Measurements from ENCODE around the gene MRFAP1.

MRFAP1 gene

DNA sequence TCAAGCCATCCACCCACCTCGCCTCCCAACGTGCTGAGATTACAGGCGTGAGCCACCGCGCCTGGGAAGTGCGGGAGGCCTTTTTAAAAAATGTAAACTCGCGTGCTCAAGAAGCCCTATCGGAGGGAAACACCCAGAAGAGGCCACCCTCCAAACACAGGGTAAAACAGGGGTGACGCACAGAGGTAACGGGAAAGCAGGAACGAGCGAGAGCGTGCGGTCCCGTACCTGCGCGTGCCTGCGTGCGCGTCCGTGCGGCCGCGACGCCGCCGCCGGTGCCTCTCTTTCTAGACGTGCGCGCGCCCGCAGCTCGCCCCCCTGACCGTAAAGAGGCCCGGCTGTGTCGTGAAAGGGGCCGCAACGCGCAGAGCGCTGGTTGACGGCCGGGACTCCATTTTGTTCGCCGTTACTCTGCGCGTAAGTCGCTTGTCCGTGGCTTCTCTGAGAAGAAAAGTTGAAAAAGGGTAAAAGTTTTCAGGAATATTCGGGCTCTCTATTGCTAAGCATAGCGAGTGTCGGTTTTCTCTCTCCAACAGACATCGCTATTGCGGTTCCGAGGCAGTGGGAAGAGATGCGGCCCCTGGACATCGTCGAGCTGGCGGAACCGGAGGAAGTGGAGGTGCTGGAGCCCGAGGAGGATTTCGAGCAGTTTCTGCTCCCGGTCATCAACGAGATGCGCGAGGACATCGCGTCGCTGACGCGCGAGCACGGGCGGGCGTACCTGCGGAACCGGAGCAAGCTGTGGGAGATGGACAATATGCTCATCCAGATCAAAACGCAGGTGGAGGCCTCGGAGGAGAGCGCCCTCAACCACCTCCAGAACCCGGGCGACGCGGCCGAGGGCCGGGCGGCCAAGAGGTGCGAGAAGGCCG, at the start of gene MRFAP1:
Gene MRFAP1 (plus strand): TSS at position 394 of the 872 bp plus-strand sequence. CDS start 178 bp downstream, at position 572.
- DNase-seq, result peak; percentile 75

GRCh38 chr4:6591313-6591712, 49.2 kb upstream of the MRFAP1 start:
- DNase-seq, result no peak

GRCh38 chr4:6591781-6592180, 48.7 kb upstream of the MRFAP1 start:
- DNase-seq, result no peak

- DNase-seq, result no peak
Observed at GRCh38 chr4:6592804-6593563, 47.5 kb upstream of the MRFAP1 start.

GRCh38 chr4:6594341-6594740, 46.1 kb upstream of the MRFAP1 start:
- no peak for DNase-seq

GRCh38 chr4:6594826-6595355, 45.6 kb upstream of the MRFAP1 start:
- no peak for DNase-seq

DNA sequence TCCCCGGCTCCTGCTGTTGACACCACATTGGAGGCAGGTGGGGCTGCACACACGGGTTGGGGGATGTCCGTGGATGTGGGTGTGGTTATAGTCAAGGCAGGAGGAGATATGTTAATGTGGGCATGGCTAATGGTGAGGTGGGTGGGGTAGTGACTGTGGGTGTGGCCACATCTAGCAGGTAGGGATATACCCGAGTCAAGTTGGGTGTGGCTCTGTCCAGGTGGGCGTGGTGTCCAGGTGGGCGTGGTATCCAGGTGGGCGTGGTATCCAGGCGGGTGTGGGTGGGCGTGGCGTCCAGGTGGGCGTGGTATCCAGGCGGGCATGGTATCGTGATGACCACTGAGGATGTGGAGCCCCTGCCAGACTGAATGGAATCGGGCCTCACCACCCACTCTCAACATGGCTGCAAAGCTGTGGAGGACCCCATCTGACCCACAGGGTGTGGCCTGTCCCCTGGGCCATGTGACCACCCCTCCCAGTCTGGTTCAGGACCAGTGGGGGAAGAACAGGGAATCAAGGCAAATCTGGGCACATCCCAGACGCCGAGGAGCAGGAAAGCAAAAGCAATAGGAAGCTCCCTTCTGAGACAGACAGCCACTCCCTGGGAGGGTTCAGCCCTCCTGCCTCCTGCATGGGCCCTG, 44.5 kb upstream of the MRFAP1 start:
- no peak for DNase-seq

DNA sequence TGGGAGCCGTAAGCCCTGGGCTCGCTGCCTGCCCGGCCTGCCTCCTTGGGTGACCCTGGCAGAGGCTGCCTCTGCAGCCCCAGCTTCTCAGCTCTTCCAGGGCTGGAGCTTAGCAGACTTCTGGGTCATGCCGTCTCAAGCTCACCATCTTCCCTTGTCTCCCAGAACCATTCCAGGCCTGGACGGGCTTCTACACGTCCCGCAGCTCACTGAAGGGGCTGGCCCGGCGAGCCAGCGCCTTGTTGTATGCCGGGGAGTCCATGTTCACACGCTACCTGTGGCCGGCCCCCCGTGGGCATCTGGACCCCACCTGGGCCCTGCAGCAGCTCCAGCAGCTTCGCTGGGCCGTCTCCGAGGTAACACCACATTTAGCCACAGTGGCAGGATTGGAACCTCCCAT, 43.5 kb upstream of the MRFAP1 start:
- DNase-seq, result no peak

DNA sequence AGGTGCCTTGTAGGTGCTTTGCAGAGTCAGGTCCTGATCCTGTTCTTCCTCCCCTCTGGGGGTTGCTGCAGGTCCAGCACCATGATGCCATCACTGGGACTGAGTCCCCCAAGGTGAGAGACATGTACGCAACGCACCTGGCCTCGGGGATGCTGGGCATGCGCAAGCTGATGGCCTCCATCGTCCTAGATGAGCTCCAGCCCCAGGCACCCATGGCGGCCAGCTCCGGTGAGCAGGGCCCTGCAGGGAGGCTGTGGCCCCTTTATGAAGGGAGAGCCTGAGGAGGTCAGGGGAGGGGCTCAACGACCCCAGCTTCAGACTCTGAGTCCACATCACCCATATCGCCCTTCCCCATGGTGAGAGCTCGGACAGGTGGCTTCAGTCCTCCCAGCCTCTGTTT, 42.4 kb upstream of the MRFAP1 start:
- DNase-seq, result no peak

DNA sequence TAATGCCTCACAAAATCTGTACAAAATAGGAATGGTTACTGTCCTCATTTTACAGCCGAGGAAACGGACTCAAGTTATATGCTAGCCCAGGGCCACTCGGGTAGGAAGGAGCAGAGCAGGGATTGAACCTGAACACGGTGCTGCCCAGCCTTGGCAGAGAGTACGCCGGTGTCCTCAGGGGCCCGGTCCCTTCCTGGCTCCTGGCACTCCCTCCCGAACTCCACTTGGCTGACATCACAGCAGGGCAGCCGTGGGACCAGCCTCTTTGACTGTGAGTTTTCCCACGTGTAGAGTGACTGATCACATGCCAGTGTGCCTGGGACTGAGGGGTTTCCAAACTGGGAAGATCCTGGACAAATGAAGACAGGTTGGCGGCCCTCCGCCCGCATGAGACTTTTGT, 41.8 kb upstream of the MRFAP1 start:
- DNase-seq, result no peak

DNA sequence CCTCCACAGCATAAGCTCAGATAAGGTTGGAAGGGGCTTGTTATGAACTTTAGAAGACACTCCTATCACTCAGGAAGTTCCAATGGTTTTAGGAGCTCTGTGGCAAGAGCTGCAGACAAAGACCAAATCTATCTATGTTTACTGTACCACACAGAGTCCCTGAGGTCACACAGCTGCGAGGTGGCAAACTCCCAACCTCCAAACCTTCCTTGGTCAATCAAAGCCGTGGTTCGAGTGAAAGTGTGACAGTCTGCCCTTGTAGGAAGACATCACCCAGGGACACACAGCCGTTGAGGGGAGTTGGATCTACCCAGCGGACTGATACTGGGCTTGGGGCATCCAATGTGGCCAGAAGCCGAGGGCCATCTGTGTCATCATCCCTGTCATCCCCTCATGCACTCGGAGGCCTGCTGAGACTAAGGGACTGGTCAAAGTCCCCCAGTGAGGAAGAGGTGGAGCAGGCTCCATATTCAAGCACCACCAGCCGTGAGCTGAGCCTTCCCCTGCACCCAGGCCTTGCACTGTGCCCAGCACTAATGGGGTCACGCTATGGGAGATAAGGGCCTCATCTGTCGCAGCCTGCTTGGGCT, 38.7 kb upstream of the MRFAP1 start:
- DNase-seq, result no peak

GRCh38 chr4:6602289-6602688, 38.2 kb upstream of the MRFAP1 start:
- DNase-seq, result no peak

DNA sequence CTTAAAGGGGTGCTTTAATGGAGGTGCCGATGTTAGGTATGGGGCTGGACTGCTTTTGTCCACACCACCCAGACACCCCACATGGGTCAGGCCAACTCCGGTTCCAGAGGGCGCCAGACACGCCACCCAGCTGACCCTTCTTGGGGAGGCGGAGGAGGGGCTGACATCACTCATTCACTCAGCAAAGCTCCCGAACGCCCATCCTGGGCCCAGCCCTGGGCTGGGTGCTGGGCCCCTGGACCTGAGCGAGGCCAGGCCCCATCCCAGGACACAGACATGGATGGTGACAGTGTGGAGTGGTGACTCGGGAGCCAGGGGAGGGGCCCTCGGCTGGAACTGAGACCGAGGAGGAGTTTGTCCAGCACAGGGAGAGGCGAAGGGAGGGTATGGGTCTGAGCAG, 37.4 kb upstream of the MRFAP1 start:
- no peak for DNase-seq

DNA sequence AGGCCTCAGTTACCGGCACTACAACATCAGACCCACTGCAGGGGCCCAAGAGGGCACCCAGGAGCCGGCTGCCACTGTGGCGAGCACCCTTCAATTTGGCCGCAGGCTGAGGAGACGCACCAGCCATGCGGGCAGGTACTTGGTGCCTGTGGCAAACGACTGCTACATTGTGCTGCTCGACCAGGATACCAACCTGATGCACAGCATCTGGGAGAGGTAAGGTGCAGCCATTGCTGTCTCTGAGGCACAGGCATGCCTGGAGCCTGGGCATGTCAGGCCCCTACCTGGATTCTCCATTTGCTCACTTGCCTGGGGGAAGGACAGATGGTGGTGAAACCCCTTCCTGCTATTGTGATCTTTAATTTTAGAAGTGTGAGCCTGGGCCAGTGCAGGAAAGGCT, 35.4 kb upstream of the MRFAP1 start:
- no peak for DNase-seq

- no peak for DNase-seq
Observed at GRCh38 chr4:6605605-6606004, 34.9 kb upstream of the MRFAP1 start.

- DNase-seq, result no peak
Observed at GRCh38 chr4:6606465-6607235, 33.8 kb upstream of the MRFAP1 start.

DNA sequence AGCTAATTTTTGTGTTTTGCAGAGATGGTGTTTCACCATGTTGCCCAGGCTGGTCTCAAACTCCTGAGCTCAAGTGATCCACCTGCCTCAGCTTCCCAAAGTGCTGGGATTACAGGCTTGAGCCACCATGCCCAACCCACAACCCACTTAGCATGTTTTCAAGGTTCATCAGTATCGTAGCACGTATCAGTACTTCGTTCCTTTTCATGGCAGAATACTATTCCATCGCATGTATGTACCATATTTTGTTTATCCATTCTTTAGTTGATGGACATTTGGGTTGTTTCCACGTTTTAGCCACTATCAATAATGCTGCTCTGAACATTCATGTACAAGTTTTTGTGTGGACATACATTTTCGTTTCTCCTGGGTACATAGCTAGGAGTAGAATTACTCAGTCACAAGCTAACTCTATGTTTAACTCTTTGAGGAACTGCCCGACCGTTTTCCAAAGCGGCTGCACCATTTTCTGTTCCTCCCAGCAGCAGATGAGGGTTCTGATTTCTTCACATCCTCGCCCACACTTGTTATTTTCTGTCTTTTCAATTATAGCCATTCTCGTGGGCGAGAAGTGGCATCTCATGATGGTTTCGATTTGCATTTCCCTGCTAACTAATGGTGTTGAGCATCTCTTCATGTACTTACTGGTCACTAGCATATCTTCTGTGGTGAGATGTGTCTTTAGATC, 33.0 kb upstream of the MRFAP1 start:
- no peak for DNase-seq

DNA sequence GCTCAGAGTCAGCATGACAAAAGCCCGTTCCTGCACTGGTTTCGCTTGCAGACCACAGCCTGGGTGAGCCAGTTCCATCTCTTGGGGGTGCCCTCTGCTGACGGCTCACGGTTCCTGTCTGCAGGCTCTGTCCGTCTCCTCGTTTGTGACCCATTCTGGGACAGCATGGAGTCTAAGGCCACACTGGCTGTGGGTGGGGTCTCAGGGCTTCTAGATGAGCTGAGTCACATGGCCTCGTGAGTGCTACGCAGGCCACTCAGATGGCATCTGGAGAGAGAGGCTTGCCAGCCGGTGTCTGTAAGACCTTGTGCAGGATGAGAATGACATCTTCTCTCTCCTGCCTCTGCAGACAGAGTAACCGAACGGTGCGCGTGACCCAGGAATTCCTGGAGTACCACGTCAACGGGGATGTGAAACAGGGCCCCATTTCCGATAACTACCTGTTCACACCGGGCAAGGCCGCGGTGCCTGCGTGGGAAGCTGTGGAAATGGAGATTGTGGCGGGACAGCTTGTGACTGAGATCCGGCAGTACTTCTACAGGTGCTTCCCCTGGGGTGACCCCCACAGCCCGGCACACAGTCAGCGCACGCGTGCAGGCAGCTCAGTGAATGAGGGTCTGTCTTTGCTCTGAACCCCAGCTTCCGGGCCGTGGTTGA, 31.6 kb upstream of the MRFAP1 start:
- DNase-seq, result no peak

- DNase-seq, result no peak
Observed at GRCh38 chr4:6609415-6610079, 30.9 kb upstream of the MRFAP1 start.

- no peak for DNase-seq
Observed at GRCh38 chr4:6610856-6611430, 29.5 kb upstream of the MRFAP1 start.
